Uterus (tissue), 2 donors: Measurements from ENCODE around the gene NLRC4.

Experiments
- POLR2A ChIP-seq, 2 donors: fragments of 450-650 bp; IDR thresholded peaks; one replicate each; pipeline ENCODE4 v1.6.1; 2016; ENCODE audit warnings: antibody characterized with exemption in 2 of 2, mild to moderate bottlenecking in 1 of 2, moderate library complexity in 1 of 2
- TF ChIP-seq, protein P1 (sequence below), 4 experiments: fragments of 200-600 bp in 2 of 4; fragments of 450-650 bp in 2 of 4; sonication (generic) in 2 of 4; IDR thresholded peaks; one replicate each; pipeline ENCODE4 v1.5.1; 2016 to 2019; ENCODE audit warnings: antibody characterized with exemption in 4 of 4, mild to moderate bottlenecking in 2 of 4, moderate library complexity in 1 of 4

DNA sequence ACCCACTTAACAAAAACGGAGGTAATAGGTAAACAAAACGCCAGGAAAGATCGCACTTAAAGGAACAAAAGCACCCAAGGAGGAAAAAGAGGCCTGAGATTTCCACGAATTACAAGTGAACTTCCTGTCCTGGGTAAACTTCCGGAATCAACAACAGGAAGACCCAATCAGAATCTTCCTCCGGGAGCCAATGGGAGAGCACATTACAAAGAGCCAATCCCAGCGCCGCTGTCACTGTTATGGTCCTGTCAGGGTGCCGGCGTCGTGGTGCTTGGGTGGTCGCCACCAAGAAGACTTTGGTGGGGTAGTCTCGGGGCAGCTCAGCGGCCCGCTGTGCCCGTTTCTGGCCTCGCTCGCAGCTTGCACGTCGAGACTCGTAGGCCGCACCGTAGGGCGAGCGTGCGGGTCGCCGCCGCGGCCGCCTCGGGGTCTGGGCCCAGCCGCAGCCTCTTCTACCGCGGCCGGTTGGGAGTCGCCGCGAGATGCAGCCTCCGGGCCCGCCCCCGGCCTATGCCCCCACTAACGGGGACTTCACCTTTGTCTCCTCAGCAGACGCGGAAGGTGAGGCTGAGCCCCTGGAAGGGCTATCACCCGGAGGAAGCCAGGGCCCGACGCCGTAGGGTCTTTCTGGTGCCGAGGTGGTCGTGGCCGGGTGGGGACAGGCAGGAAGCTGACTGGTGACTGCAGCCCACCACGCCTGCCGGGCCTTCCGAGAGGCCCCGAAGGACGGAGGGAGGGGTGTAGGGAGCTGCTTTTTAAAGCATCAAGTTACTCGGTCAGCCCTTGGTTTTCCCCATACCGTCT lies 13.2 kb upstream of the NLRC4 start, which contains the start of gene YIPF4:
- TF ChIP-seq, protein P1, sequence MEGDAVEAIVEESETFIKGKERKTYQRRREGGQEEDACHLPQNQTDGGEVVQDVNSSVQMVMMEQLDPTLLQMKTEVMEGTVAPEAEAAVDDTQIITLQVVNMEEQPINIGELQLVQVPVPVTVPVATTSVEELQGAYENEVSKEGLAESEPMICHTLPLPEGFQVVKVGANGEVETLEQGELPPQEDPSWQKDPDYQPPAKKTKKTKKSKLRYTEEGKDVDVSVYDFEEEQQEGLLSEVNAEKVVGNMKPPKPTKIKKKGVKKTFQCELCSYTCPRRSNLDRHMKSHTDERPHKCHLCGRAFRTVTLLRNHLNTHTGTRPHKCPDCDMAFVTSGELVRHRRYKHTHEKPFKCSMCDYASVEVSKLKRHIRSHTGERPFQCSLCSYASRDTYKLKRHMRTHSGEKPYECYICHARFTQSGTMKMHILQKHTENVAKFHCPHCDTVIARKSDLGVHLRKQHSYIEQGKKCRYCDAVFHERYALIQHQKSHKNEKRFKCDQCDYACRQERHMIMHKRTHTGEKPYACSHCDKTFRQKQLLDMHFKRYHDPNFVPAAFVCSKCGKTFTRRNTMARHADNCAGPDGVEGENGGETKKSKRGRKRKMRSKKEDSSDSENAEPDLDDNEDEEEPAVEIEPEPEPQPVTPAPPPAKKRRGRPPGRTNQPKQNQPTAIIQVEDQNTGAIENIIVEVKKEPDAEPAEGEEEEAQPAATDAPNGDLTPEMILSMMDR (IDR thresholded peaks at IDR 0.05), result no peak
- TF ChIP-seq POLR2A (IDR thresholded peaks at IDR 0.05), result peak; percentile 20 to 49
